Stimulated activated naive CD4-positive, alpha-beta T cell (primary cell): ENCODE results near the gene LMTK3.
"Not testable (repeated sequence)": the region's sequence is repeated elsewhere in the genome, so short reads cannot be mapped to it uniquely, and the experiment has no call there.

Experiments used
- DNase-seq, 6 experiments: peaks; one replicate each; lab custom pipeline; 2025; lab: John Stamatoyannopoulos, UW

The LMTK3 gene

DNA sequence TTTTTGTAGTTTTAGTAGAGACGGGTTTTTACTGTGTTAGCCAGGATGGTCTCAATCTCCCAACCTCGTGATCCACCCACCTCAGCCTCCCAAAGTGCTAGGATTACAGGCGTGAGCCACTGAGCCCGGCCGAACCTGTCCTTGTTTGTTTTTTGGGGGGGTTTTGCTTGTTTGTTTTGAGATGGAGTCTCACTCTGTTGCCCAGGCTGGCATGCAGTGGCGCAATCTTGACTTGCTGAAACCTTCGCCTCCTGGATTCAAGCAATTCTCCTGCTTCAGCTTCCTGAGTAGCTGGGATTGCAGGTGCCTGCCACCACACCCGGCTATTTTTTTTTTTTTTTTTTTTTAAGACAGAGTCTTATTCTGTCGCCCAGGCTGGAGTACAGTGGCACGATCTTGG lies 24.9 kb downstream of the LMTK3 start:
- not testable (repeated sequence) for DNase-seq

- no peak for DNase-seq
Measured at GRCh38 chr19:48484931-48485612, 26.6 kb downstream of the LMTK3 start.

GRCh38 chr19:48484247-48484893 lies 27.3 kb downstream of the LMTK3 start:
- DNase-seq = no peak

GRCh38 chr19:48483301-48483700 lies 28.3 kb downstream of the LMTK3 start:
- no peak for DNase-seq

DNA sequence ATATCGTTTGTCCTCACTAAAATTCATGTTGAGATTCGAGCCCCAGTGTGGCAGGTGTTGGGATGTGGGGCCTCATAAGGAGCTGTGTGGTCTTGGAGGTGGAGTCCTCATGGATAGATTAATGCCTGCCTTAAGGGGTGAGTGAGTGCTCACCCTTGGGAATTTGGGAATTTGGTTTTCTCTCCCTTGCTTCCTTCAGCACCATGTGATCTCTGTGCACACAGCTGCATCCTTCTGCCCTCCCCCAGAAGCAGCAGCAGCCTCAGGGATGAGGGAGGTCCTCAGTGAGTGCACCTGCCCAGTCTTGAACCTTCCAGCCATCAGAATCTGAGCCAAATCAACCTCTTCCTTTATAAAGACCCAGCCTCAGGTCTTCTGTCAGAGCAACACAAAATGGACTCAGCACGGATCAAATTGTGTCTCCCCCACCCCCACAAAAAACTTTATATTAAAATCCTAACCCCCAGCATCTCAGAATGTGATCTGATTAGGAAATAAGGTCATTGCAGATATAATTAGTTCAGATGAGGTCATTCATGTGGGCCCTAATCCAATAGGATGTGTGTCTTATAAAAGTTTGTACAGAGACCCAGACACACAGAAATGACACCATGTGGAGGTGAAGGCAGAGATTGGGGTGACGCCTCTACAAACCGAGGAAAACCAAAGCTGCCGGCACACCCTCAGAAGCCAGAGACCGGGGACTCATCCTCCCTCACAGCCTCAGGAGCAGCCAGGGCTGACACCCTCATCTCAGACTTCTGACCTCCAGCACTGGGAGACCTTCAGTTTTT lies 29.6 kb downstream of the LMTK3 start:
- no peak for DNase-seq

DNA sequence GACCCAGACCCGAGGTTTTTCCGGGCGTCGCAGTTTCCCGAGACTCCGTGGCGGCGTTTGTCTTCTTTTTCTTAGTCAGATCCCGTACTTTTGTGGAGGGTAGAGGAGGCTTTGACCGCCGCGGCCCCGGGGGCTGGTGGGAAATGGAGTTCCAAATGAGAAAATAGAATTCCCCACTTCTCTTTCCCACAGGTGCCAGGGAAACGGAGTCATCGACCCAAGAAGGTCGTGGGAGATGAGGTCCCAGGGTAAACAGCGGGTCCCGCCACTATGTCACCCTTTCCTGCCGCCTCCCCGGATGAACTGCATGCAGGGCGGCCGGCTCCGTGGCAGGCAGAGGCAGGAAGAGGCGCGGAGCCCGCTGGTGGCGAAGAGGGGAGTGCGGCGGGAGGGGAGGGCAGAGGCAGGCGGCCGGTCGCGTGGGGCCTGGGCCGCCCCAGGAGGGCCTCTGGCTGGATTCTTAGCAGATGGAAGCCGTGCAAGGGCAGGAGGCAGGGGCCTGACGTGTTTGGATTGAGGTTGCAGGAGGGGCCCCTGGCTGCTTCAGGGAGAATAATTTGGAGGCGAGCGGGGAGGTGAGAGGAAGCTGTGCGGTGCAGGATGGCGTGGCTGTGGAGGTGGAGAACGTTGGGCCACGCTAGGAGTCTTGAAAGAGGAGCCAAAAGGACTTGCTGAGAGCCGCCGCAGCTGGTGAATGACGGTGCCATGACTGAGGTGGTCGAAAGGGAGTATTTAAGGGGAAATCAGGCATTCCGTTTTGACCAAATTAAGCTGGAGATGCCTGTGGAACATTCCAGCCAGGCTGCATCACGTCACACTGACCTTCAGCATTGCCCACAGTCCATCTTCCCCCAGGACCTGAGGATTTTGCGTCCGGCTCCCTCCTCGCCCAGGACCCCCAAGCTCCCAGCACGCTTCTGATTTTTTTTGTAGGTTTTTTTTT lies 30.8 kb downstream of the LMTK3 start:
- DNase-seq = peak; percentile 40 to 78 (median 50)

DNA sequence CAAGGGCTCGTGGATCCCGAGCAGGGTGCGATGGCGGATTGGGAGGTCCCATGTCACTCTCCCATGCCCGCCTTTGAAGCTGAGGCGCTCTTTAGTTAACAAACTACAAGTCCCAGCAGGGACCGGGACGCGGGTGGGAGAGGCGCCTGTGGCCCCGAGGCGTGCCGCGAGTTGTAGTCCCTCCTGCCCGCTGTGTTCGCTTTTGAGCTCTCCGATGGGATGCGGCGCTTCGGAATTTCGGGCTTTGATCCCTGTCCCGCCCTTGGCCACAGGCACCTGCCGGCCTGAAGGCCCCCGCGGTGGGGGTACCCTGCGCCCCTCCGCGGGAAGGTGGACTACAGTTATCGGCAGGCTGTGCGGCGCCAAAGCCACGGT lies 31.5 kb downstream of the LMTK3 start:
- peak in 4 of 6 experiments; percentile 11 to 45 (median 38) for DNase-seq

DNA sequence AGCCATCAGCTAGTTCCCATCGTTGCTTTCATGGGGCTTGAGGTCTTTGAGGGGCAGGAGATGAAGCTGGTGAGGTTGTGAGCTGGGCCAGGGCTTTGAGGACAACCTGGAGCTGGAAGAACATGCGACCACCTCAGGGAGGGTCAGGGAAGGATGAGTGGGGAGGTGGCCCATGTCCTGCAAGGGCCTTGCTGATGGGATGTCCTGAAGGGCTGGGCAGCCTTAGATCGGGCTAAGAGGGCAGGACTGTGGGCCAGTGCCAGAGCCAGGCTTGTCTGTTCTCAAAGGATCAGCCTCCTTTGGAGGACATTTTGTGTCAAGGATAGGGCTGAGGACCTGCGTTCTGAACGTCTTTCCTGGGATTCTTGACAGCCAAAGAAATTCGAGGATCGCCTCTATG lies 31.9 kb downstream of the LMTK3 start:
- DNase-seq = peak in 1 of 6 experiments; percentile 21

DNA sequence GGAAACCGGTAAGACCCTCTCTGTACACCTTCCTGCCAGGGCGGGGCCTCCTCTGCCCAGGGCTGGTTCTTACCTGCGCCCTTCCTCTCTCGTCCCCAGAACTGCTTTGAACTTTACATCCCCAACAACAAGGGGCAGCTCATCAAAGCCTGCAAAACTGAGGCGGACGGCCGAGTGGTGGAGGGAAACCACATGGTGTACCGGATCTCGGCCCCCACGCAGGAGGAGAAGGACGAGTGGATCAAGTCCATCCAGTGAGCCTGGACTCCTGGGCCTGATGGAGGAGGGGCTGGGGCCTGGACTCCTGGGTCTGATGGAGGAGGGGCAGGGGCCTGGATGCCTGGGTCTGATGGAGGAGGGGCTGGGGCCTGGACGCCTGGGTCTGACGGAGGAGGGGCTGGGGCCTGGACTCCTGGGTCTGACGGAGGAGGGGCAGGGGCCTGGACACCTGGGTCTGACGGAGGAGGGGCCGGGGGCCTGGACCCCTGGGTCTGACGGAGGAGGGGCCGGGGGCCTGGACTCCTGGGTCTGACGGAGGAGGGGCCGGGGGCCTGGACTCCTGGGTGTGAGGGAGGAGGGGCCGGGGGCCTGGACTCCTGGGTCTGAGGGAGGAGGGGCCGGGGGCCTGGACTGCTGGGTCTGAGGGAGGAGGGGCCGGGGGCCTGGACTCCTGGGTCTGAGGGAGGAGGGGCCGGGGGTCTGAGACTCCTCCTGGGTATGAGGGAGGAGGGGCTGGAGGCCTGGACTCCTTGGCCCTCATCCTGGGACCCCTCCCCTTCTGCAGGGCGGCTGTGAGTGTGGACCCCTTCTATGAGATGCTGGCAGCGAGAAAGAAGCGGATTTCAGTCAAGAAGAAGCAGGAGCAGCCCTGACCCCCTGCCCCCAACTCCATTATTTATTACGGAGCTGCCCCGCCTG lies 33.0 kb downstream of the LMTK3 start:
- DNase-seq = no peak

- no peak for DNase-seq
Measured at GRCh38 chr19:48477698-48478338, 33.8 kb downstream of the LMTK3 start.

DNA sequence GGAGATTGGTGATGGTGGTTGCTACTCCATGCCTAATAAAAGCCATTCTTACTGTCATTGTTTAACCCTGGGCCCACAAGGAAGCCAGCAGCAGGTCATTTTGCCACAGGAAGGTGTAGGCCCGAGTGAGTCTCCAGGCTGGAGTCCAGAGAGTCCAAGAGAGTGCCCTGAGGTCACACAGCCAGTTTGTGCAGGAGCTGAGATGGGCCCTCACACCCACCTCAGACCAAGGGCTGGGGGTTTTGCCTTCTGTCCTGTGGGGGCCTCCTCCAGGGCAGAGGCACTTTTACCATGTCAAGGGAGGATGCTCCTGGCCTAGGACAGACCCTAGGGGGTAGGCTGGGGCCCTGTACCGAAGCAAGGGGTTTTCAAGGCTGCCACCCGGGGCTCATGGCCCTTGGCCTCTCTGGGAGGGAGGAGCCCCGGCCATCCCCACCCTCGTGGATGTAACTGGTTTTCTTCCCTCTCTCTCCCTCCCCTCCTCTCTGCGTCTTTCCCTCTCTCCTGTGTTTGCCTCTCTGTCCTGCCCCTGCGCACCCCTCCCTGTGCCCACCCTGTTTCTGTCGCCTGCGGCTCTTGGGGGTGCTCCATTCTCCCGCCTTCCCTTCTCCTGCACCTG lies 34.5 kb downstream of the LMTK3 start:
- DNase-seq = no peak

DNA sequence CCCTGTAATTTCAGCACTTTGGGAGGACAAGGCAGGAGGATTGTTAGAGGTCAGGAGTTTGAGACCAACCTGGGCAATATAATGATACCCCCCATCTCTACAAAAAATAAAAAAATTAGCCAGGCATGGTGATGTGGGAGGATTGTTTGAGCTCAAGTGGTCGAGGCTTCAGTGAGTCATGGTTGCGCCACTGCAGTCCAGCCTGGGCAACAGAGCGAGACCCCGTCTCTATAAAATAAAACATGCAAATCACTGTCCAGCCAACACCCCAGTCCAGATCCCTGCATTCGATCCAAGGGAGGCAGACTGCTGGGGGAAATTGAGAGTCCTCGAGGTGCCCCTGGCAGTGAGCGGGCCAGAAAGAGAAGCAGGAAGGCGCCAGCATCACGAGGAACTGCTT lies 35.5 kb downstream of the LMTK3 start:
- DNase-seq = no peak

- DNase-seq = no peak
Measured at GRCh38 chr19:48475369-48476068, 36.1 kb downstream of the LMTK3 start.

- DNase-seq = no peak
Measured at GRCh38 chr19:48474084-48474592, 37.5 kb downstream of the LMTK3 start.

DNA sequence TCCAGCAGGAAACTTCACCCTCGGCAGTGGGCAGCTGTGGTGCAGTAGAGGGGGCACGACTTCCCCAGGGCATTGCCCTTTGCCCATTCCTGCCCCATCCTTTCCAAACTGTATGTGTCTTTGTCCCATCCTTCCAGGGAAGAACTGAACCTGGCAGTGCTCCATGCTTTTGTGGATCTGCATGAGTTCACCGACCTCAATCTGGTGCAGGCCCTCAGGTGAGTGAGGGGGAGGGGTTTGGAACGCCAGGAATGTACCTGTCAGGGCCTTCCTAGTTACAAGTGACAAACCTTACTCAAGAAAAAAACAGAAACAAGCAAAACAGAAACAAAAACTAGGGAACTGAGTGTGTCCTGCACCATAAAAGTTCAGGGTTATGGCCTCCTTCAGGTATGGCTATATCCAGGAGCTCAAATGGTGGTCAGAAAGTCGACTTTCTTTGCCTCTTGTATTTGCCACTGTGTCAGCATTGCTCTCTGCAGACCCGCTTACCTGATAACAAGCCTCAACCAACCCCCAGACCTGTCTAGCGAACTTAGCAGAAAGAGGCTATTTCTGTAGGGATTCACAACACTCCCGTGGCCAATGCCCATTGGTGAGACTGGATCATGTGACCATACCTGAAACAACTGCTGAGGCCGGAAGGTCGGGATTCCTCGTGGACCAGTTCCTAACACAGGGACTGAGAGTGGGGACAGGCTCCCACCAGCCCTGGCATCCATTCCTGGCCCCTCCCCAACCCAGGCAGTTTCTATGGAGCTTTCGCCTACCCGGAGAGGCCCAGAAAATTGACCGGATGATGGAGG lies 38.3 kb downstream of the LMTK3 start:
- DNase-seq = no peak

- DNase-seq = no peak
Measured at GRCh38 chr19:48471836-48472235, 39.8 kb downstream of the LMTK3 start.

DNA sequence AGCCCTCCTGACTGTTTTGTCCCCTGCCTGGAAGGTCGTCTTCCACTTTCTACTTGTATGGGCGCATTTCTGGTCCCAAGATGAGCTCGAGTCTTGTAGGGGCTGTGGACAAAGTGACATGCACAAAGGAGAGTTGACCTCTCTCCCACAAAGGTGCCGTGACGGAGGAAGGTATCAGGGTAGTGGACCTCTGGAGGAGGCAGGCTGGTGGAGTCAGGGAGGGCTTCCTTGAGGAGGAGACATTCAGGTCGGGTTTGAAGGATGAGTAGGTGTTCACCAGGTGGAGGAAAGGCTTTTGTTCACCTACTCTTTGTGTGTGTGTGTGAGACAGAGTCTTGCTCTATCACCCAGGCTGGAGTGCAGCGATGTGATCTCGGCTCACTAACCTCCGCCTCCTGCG lies 40.8 kb downstream of the LMTK3 start:
- DNase-seq = no peak
